GM10248 (cell line): ENCODE data around the gene ASAP2.

Source experiments
- CTCF ChIA-PET: fragments of 300-600 bp; sonication (Branson Sonifier 250); formaldehyde crosslinking; extraction: SDS; loops from one replicate; lab custom pipeline; 2021; ENCODE audit warnings: antibody characterized with exemption; lab: Yijun Ruan, JAX
- POLR2A ChIA-PET: fragments of 350-650 bp; sonication (Branson Sonifier 250); formaldehyde crosslinking; extraction: SDS; loops from one replicate; lab custom pipeline; 2020; ENCODE audit warnings: antibody characterized with exemption; lab: Yijun Ruan, JAX
- DNase-seq: peaks from one replicate; pipeline ENCODE4 v3.0.0; 2012; ENCODE audit errors: extremely low spot score
- CTCF ChIP-seq: IDR thresholded peaks from 2 replicates; pipeline ENCODE4 v1.5.1; 2012; ENCODE audit warnings: mild to moderate bottlenecking, low read depth; ENCODE audit errors: extremely low read depth, missing control alignments, control extremely low read depth

Gene ASAP2

GRCh38 chr2:9247177-9247576 lies 40.6 kb downstream of the ASAP2 start:
- no peak for TF ChIP-seq CTCF
- ChIA-PET CTCF (interaction anchor here (1.6 kb wide), 1 partner anchor 8 kb away, joined by 3 read pairs; no protein-coding TSS in a partner anchor), POLR2A (no interaction called here)
- no peak for DNase-seq

- CTCF ChIA-PET: interaction anchor here (1.6 kb wide), 1 partner anchor 9 kb away, joined by 3 read pairs; no protein-coding TSS in a partner anchor
- TF ChIP-seq CTCF: no peak
- DNase-seq: no peak
- POLR2A ChIA-PET: no interaction called here
Measured at GRCh38 chr2:9247786-9248185, 41.2 kb downstream of the ASAP2 start.

- DNase-seq: no peak
- ChIA-PET CTCF (interaction anchor here (1.6 kb wide), 1 partner anchor 10 kb away, joined by 3 read pairs; no protein-coding TSS in a partner anchor), POLR2A (no interaction called here)
- TF ChIP-seq CTCF: no peak
Measured at GRCh38 chr2:9248363-9248762, 41.8 kb downstream of the ASAP2 start.

GRCh38 chr2:9249020-9249800 lies 42.6 kb downstream of the ASAP2 start:
- no peak for TF ChIP-seq CTCF
- POLR2A ChIA-PET: no interaction called here
- DNase-seq: no peak
- CTCF ChIA-PET: no interaction called here

GRCh38 chr2:9250091-9250490 lies 43.5 kb downstream of the ASAP2 start:
- TF ChIP-seq CTCF: no peak
- CTCF ChIA-PET: no interaction called here
- no peak for DNase-seq
- POLR2A ChIA-PET: no interaction called here

- ChIA-PET CTCF (no interaction called here), POLR2A (no interaction called here)
- no peak for TF ChIP-seq CTCF
- no peak for DNase-seq
Measured at GRCh38 chr2:9250498-9251153, 44.0 kb downstream of the ASAP2 start.
